ENCODE measurements around the gene XAB2.

The XAB2 gene

GRCh38 chr19:7603919-7604318 lies 25.4 kb downstream of the XAB2 start:
- no peak overlapping the region for H3K4me3 ChIP-seq (ENCODE audit: low read depth, low read length)
- TF ChIP-seq, protein P1, sequence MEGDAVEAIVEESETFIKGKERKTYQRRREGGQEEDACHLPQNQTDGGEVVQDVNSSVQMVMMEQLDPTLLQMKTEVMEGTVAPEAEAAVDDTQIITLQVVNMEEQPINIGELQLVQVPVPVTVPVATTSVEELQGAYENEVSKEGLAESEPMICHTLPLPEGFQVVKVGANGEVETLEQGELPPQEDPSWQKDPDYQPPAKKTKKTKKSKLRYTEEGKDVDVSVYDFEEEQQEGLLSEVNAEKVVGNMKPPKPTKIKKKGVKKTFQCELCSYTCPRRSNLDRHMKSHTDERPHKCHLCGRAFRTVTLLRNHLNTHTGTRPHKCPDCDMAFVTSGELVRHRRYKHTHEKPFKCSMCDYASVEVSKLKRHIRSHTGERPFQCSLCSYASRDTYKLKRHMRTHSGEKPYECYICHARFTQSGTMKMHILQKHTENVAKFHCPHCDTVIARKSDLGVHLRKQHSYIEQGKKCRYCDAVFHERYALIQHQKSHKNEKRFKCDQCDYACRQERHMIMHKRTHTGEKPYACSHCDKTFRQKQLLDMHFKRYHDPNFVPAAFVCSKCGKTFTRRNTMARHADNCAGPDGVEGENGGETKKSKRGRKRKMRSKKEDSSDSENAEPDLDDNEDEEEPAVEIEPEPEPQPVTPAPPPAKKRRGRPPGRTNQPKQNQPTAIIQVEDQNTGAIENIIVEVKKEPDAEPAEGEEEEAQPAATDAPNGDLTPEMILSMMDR (IDR thresholded peaks at IDR 0.05; ENCODE audit: insufficient read depth, low read depth, low read length, missing control alignments) = no peak
- no peak for DNase-seq (ENCODE audit: low read depth)

DNA sequence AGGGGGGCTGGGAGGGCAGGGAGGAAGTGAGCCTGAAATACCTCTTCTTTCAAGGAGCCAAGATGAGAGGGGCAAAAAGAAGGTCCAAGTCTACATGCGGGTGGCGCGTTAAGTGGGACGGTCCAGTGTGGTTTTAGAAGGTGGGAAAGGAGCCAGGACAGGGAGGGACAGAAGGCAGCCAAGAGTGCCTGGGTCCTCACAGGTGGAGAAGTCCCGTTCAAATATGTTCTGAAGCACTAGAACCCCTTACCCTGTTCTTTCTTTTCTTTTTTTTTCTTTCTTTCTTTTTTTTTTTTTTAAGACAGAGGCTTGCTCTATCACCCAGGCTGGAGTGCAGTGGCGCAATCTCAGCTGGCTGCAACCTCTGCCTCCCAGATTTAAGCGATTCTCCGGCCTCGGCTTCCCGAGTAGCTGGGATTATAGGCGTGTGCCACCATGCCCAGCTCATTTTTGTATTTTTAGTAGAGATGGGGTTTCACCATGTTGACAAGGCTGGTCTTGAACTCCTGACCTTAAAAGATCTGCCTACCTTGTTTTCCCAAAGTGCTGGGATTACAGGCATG lies 26.3 kb downstream of the XAB2 start:
- no peak for DNase-seq (ENCODE audit: low read depth)
- TF ChIP-seq, protein P1 (IDR thresholded peaks at IDR 0.05; ENCODE audit: insufficient read depth, low read depth, low read length, missing control alignments) = no peak
- no peak overlapping the region for H3K4me3 ChIP-seq (ENCODE audit: low read depth, low read length)

- TF ChIP-seq, protein P1 (IDR thresholded peaks at IDR 0.05; ENCODE audit: insufficient read depth, low read depth, low read length, missing control alignments) = no peak
- no peak overlapping the region for H3K4me3 ChIP-seq (ENCODE audit: low read depth, low read length)
- DNase-seq (ENCODE audit: low read depth) = no peak
These were observed 27.0 kb downstream of the XAB2 start for GRCh38 chr19:7602240-7602934.

DNA sequence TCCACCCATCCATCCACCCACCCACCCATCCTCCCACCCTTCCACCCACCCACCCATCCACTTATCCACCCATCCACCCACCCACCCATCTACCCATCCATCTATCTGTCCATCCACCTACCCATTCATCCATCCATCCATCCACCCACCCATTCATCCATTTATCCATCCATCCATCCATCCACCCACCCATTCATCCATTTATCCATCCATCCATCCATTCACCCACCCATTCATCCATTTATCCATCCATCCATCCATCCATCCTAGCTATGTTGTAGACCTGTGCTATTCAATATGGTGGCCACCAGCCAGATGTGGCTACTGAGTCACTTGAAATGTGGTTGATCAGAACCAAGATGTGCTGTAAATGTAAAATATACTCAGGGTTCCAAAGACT lies 28.6 kb downstream of the XAB2 start:
- no peak for DNase-seq (ENCODE audit: low read depth)
- TF ChIP-seq, protein P1 (IDR thresholded peaks at IDR 0.05; ENCODE audit: insufficient read depth, low read depth, low read length, missing control alignments) = no peak
- H3K4me3 ChIP-seq (ENCODE audit: low read depth, low read length) = no peak overlapping the region

DNA sequence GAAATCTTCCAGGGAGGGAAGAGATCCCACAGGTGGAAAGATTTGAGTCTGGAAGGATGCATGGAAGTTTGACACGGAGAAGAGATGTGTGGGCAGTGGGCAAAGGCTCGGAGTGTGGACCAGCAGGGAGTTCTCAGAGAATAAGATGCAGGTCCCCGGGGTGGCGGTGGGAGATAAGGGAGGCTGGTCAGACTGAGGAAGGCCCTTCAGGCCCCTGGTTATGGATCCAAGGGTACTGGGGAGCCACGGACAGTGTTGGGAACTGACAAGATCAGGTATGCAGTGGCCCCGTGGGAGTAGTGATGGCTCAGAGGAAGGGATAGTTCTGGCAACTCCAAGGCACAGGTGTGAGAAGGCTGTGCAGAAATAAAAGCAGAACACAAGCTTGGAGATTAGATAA lies 31.2 kb downstream of the XAB2 start:
- TF ChIP-seq, protein P1 (IDR thresholded peaks at IDR 0.05; ENCODE audit: insufficient read depth, low read depth, low read length, missing control alignments) = no peak
- H3K4me3 ChIP-seq (ENCODE audit: low read depth, low read length) = no peak overlapping the region
- no peak for DNase-seq (ENCODE audit: low read depth)

DNA sequence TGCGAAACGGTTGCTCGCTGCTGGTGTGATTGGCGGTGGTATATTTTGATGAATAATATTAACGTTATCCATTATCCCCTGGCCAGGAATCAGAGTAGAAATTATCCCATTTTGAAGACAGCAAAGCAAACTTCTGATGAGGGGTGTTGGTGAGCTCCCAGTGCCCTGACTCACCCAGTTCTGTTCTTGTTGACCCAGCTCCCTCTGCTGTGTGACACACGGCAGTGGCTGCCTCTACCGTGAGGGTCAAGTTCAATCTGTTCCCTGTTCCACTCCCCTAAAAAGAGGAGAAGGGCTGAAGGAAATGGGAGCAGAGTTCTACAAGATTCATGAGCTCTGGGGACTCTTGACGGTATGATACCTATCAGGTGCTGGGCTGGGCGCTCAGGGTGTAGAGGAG lies 31.7 kb downstream of the XAB2 start:
- no peak overlapping the region for H3K4me3 ChIP-seq (ENCODE audit: low read depth, low read length)
- DNase-seq (ENCODE audit: low read depth) = no peak
- TF ChIP-seq, protein P1 (IDR thresholded peaks at IDR 0.05; ENCODE audit: insufficient read depth, low read depth, low read length, missing control alignments) = no peak

Measured in GM12865 (cell line).